ENCODE measurements around the gene NRF1.
"Not testable (repeated sequence)": the region's sequence is repeated elsewhere in the genome, so short reads cannot be mapped to it uniquely, and the experiment has no call there.

- not testable (repeated sequence) for TF ChIP-seq POLR2AphosphoS5 (IDR thresholded peaks at IDR 0.05; ENCODE audit: low read depth, low read length); POLR2A (IDR thresholded peaks at IDR 0.05; ENCODE audit: low read depth, low read length); SPI1 (IDR thresholded peaks at IDR 0.05; ENCODE audit: low read depth, low read length); TAF1 (IDR thresholded peaks at IDR 0.05; ENCODE audit: low read depth, low read length); POU2F2 (IDR thresholded peaks at IDR 0.05; ENCODE audit: low read depth, low read length); PAX5 (IDR thresholded peaks at IDR 0.05; ENCODE audit: insufficient read depth, low read length, severe bottlenecking)
Measured at GRCh38 chr7:129794461-129794860, 182.9 kb downstream of the NRF1 start.
